GM21381 (cell line): ENCODE measurements around the gene OBP2B.
"Not testable (repeated sequence)": the region's sequence is repeated elsewhere in the genome, so short reads cannot be mapped to it uniquely, and the experiment has no call there.

Experiments used
- ATAC-seq: cut with Tn5 transposase; IDR thresholded peaks from one replicate; pipeline ENCODE4 v1.9.1; 2021; ENCODE audit warnings: mild to moderate bottlenecking, moderate library complexity; ENCODE audit not compliant: unreplicated experiment

The OBP2B gene

GRCh38 chr9:133238851-133239532, 29.9 kb upstream of the OBP2B start:
- no peak for ATAC-seq

- no peak for ATAC-seq
Measured at GRCh38 chr9:133238272-133238850, 29.3 kb upstream of the OBP2B start.

DNA sequence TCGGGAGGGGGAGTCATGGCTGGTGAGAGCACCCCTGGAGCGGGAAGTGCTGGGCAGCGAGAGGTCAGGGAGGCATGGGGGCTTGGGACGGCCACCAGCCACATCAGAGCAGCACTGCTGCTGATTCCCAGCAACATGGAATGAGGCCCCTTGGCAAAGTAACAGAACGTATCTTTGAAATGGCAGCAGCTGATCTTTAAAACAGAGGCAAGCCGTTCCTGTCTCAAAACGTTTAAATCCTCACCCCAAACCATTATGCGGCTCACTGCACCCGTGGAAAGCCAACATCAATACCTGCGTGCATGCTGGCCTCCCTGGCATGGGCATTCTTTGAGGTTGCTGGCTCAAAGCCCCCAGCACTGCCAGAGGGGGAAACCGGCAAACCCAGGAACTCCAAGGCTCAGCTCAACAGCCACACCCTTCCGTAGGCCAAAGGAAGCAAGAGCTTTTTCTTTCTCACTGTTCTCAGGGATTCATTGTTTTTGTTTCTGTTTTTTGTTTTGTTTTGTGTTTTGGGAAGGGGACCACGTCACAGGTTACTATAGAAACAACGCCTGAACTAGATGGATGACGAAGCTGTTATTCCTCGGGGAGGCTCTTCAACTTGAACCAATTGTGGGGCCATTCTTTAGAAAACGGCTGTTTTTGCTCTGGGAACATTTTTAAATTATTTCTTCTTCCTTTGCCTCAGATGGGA, 28.1 kb upstream of the OBP2B start:
- no peak for ATAC-seq

DNA sequence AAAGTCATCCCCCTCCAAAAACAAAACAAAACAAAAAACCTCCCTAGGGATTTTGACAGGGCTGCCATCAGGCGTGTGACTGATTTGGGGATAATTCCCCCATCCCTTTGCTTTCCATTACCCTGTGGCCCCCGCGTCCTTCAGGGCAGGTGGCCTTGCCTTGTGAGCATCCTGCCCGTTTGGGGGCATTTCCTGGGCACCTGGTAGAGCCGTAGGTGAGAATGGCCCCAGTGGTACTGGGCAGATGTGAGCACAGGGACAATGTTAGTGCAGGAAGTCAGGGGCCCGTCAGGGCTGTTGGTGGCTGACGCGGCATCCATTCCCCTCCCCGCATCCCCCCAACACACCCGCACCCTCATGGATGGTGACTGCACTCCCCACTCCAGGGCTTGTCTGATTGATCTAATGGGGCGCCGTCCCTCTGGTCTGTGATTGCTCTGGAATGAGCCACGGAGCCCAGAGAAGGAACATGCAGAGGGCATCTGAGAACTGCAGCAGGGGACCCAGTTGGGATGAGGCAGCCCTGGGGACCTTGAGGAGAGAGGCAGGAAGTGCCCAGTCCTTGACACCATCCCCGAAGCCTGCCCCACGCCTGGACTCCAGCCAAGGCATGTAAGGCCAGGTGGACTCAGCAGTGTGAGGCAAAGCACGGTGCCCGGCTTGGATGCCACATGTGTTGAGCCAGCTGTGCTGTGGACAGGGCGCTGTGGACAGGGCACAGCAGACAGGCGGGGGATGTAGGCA, 27.4 kb upstream of the OBP2B start:
- not testable (repeated sequence) for ATAC-seq

- no peak for ATAC-seq
Measured at GRCh38 chr9:133235549-133236222, 26.6 kb upstream of the OBP2B start.

GRCh38 chr9:133234577-133235322, 25.7 kb upstream of the OBP2B start:
- no peak for ATAC-seq

DNA sequence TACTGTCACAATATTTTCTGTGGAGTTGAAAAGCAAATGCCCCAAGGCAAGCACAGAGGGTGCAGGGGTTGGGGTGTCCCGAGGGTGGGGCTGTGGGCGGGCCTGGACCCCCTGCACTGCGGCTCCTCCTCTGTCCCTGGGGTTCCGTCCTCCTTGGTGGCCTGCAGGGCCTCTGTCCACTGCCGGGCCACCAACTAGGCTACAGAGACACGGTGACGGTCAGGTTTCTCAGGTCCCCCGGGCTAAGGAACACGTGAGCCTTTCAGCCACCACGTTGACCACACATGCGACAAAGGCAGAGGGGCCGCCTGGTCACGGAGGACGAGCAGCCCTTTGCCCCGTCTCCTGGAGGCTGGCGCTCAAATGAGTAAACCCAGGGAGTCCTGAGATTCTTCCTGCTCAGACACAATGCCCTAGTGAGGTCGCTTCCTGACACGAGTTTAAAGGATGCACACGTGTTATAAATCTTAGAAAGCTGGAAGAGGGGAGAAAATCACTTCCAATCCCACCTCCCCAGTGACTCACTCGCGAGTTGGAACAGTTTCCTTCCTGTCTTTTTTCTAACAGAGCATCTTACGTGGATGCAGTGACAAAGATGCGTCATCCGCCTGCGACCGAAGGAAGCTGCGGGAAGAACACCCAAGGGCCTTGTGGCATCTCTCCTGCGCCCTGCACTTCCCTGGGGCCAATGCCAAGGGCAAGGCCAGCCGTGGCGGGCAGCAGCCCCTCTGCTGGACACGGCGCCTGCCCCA, 24.8 kb upstream of the OBP2B start:
- no peak for ATAC-seq

DNA sequence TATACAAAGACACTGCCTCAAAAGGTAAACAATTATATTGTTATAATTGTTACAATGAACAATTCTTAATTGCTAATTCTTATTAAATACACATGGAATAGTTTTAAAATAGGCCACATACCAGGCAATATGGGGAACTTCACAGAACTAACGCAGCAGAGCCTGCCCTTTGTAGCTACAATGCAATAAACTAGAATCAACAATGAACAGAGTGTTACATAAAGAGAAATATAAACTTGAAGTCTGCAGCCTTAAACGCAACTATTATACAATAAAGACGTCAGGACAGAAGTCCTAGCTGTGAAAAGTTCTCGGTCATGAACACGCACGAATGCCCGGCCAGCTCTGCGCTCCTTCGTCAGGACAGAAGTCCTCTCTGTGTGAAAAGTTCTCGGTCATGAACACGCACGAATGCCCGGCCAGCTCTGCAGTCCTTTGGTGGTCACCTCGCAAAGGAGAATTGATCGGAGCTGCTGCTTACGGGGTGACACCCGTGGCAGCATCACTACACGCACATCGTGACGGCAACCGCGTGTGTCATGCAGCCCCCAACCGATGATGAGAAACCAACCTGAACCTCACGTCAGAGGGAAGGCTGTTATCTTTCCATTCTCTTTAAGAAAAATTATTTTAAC, 23.0 kb upstream of the OBP2B start:
- not testable (repeated sequence) for ATAC-seq

DNA sequence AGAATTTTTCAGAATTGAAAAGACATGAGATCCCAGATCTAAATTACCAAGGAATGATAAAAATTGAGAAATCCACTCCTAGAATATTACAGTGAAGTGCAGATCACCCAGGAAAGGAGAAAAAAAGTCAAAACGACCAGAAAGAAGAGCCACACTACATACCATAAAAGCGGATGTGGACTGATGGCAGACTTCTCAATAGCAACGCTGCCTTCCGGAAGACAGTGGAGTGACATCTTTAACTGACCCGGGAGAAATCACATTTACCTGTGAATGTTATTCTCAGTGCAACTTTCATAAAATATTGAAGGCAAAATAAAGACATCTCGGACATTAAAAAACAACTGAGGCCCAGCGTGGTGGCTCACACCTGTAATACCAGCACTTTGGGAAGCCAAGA, 21.5 kb upstream of the OBP2B start:
- not testable (repeated sequence) for ATAC-seq

DNA sequence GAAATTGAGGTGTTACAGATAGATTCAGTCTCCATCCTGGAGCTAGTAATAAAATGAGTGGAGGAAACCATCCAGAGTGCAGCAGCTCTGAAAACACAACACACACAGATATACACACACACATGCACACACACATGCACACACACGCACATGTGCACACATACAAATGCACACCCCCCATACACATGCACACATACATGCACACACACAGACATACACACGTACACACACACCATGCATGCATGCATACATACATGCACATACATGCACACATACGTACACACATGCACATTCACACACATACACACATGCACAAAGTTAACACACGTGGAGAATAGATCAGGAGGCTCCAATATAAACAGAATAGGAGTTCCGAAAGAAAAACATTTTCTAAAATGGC, 21.0 kb upstream of the OBP2B start:
- ATAC-seq: no peak

DNA sequence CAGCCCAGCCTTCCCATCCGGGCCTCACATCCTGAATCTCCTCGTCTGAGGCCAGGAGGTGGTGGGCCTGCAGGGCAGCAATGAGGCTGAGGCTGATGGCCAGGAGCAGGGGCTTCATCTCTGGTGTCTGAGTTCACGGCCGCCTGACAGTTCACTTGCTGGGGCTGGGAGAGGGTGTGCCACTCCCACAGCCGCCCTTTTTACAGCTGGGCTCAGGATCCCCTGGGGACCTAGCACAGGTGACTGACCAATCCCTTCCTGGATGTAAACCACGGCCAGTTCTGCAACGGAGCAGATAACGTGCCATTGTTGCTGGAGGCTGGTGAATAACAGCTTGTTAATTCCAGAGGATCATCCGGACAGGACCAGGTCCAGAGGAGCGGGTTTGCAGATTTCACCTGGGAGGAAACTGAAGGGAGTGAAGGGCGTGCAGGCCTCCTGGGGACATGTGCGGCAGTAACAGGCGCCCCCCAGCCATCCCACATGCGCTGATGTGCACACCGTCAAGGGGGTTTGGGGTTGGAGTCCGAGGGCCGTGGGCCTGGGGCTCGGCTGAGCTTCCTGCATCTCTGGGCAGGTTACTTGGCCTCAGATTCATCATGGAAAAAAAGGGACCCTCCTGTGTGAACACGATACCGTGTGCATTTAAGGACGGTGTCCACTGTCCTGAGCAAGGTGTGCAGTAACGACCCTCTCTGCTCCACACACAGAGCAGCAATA, 19.6 kb upstream of the OBP2B start:
- not testable (repeated sequence) for ATAC-seq

DNA sequence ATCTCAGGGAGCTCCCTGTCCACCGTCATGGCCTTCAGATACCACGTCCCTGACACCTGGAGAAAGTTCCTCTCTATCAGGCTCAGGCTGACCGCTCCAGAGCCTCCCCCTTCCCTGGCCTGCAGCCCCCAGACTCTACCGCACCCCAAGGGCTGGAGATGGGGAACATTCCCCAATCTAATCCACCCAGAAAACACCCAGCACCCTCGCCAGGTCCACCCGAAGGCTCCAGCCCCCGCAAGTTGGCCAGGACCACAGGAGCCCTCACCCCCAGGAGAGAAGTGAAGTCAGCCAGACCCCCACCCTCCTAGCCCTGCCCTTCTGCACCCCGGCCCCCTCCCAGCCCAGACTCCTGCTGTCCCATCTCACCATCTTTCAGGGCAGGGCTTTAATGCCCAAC, 18.9 kb upstream of the OBP2B start:
- ATAC-seq: not testable (repeated sequence)

- ATAC-seq: no peak
Measured at GRCh38 chr9:133227242-133227860, 18.3 kb upstream of the OBP2B start.

DNA sequence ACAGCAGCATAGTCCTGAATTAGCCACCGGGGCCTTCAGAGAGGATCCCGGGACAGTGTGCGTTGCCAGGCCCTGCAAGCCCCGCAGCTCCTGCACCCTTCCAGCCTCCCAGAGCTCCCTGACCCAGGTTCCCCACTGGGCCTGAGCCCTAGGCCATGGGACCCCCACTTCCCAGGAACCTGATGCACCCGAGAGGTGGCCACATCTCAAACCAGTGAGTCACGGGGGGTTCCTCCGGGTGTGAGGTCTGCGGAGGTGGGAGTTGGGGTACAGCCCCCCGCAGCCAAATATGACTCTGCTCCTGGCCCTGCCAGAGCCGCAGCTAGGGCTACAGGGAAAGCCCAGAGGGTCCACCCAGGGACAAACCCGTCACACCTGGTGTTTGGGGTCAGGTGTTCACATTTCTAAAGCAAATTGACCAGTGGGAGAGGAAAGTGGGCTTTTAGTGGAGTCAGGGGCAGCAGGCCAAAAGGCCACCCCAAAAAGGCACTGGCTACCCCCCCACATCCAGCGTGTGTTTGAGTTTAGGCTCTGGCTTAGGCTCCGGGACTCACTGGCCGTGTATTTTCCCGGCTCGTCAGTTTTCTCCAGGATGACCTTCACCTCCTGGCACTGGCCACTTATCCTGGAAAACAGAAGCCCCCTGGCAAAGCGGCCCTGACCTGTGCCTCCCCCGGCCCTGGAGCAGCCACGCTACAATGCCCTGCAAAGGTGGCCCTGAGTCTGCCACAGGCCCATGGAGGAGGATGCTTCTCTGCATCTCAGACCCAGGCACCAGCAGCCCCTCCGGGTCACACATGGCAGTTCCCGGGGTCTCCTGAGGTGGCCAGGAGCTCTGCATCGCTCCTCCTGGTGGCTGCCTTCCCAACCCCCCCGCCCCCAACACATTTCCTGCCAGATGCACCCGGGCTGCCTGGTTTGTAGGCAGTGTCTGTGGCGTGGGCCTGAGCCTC, 17.4 kb upstream of the OBP2B start:
- ATAC-seq: no peak

DNA sequence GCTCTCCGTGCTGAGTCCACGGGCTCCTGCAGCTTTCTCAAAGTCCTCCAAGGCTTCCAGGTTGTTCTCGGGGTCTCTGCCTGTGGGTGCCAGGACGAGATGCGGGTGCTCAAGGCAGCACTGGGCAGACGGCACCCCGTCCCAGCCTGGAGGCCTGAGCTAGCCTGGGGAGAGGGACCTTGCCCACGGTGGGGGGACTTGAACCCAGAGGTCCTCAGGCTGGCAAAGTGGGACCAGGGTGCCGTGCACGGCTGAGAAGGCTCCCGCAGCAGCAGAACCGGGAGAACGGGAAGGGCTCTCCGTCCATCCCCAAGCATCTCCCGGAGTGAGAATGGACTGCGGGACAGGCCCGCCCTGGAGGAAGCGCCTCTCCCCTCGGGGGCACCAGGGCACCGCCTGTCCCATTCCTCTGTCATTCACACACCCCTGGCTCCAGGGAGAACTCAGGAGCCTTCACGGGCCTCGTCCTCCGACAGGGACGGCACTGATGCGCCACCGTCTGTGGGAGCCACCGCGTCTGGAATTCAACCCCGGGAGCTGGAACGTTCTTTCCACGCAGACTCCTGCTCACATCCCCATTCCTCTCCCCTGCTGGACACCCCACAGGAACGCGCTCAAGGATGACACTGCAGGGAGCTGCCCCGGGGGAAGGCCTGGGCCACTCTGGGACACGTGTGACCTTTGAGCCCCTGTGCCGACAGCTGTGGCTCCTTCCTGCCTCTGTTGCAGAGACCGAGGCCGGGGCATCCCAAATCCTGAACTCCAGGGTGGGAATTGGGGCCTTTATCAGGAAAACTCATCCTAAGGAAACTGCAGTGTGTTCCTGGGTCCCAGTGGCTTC, 16.3 kb upstream of the OBP2B start:
- ATAC-seq: no peak

DNA sequence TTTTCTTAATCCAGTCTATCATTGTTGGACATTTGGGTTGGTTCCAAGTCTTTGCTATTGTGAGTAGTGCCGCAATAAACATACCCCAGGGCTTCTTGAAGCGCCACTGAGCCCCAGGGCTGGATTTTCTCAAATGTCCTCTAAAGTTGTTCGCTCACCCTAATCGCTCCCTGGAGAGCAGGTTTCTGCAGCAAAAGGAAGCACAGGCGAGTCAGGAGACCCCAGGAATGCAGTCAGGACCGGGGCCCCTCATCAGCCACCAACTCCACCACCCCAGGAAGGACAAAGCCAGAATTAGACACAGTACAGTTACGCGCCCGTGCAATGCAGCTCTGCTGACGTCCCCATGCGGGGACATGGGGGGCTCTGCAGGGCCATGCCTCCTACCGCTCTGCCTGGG, 15.7 kb upstream of the OBP2B start:
- ATAC-seq: no peak
